K562 (cell line): ENCODE results near the gene DGCR2. TPM values are rescaled to one million over a fixed set of nuclear protein-coding genes. Genes with fewer than 3 reads are reported as not detected.

Experiments used
- FIP1L1 ChIP-seq: fragments of 200-400 bp; formaldehyde crosslinking; IDR thresholded peaks from 2 replicates; pipeline ENCODE4 v1.6.1; 2018; ENCODE audit warnings: mild to moderate bottlenecking, low read depth, low read length; ENCODE audit not compliant: poor library complexity, severe bottlenecking
- KLF16 ChIP-seq: IDR thresholded peaks from 2 replicates; pipeline ENCODE4 v1.6.1; 2016; ENCODE audit warnings: antibody characterized with exemption
- LCOR ChIP-seq: sonication (generic); formaldehyde crosslinking; IDR thresholded peaks from 2 replicates; pipeline ENCODE4 v1.8.0; 2022; ENCODE audit warnings: mild to moderate bottlenecking, missing genetic modification reagents
- MYNN ChIP-seq, 2 experiments: sonication (generic); formaldehyde crosslinking in 1 of 2; IDR thresholded peaks; 2 replicates each; pipeline versions ENCODE4 v1.5.0 to v1.6.1; 2016 to 2020; ENCODE audit warnings: antibody characterized with exemption in 1 of 2, missing genetic modification reagents in 1 of 2
- NFATC3 ChIP-seq: fragments of 450-650 bp; IDR thresholded peaks from 2 replicates; pipeline ENCODE4 v1.6.1; 2017; ENCODE audit warnings: mild to moderate bottlenecking
- RUNX1 ChIP-seq: sonication (generic); IDR thresholded peaks from 2 replicates; pipeline ENCODE4 v1.6.1; 2016; ENCODE audit warnings: antibody characterized with exemption, low read depth
- SP1 ChIP-seq: sonication (generic); formaldehyde crosslinking; IDR thresholded peaks from 2 replicates; pipeline ENCODE4 v1.8.1; 2022; ENCODE audit warnings: mild to moderate bottlenecking, missing genetic modification reagents
- STAG1 ChIP-seq: sonication (generic); formaldehyde crosslinking; IDR thresholded peaks from 2 replicates; pipeline ENCODE4 v1.5.0; 2020; ENCODE audit warnings: missing genetic modification reagents, borderline replicate concordance
- TAF9B ChIP-seq: fragments of 450-650 bp; IDR thresholded peaks from 2 replicates; pipeline ENCODE4 v1.6.1; 2018; ENCODE audit warnings: mild to moderate bottlenecking; ENCODE audit not compliant: partially characterized antibody
- TEAD2 ChIP-seq: fragments of 450-650 bp; IDR thresholded peaks from 2 replicates; pipeline ENCODE4 v1.6.1; 2016; ENCODE audit warnings: missing genetic modification characterization, control low read depth, missing compliant biosample characterization
- ZNF165 ChIP-seq: fragments of 250-450 bp; sonication (Bioruptor Pico); IDR thresholded peaks from 2 replicates; pipeline ENCODE4 v1.4.0; 2020; ENCODE audit warnings: borderline replicate concordance
- ZNF699 ChIP-seq: fragments of 250-450 bp; sonication (Bioruptor Pico); IDR thresholded peaks from 2 replicates; pipeline ENCODE4 v1.8.0; 2021; ENCODE audit warnings: mild to moderate bottlenecking, moderate library complexity; ENCODE audit not compliant: insufficient replicate concordance
- polyA plus RNA-seq, 8 experiments: library from polyadenylated mRNA; depleted of rRNA in 4 of 8; stranded (reverse) in 5 of 8; unstranded in 3 of 8; fragments of >200 nt; fragmentation: Nextera tagmentation in 2 of 8; fragmentation: Illumina TruSeq in 1 of 8; extraction: Ambion mirVana in 2 of 8; extraction: Trizol in 1 of 8; gene quantifications; 2 replicates each; pipeline versions ENCODE4 v1.2.1 to v1.2.3, GENCODE V29; 2011 to 2014; ENCODE audit warnings: inconsistent platforms in 1 of 8, missing spikeins in 1 of 8
- total RNA-seq, 7 experiments: library from RNA; depleted of rRNA in 6 of 7; stranded (reverse); fragments of >200 nt in 6 of 7; fragmentation: Illumina TruSeq in 2 of 7; extraction: Trizol in 2 of 7; gene quantifications; 2 replicates each; pipeline versions ENCODE4 v1.2.1 to v1.2.3, GENCODE V29; 2011 to 2021; ENCODE audit warnings: low replicate concordance in 1 of 7
- TF ChIP-seq, protein P1 (sequence below): fragments of 450-650 bp; IDR thresholded peaks from 2 replicates; pipeline ENCODE4 v1.6.1; 2016; ENCODE audit warnings: borderline replicate concordance
- TF ChIP-seq, protein P2 (sequence below): sonication (generic); formaldehyde crosslinking; IDR thresholded peaks from 2 replicates; pipeline ENCODE4 v1.8.1; 2022; ENCODE audit warnings: missing genetic modification reagents
- TF ChIP-seq, protein P3 (sequence below), 2 experiments: fragments of 250-450 bp in 1 of 2; fragments of 450-650 bp in 1 of 2; sonication (Bioruptor Pico) in 1 of 2; IDR thresholded peaks; 2 replicates each; pipeline versions ENCODE4 v1.6.1 to v1.8.0; 2016 to 2021; ENCODE audit warnings: mild to moderate bottlenecking in 2 of 2, moderate library complexity in 2 of 2, missing compliant biosample characterization in 1 of 2, missing genetic modification characterization in 1 of 2
- TF ChIP-seq, protein P4 (sequence below): fragments of 250-450 bp; sonication (Bioruptor Pico); IDR thresholded peaks from 2 replicates; pipeline ENCODE4 v1.8.0; 2022; ENCODE audit warnings: moderate library complexity, mild to moderate bottlenecking, inconsistent platforms

The DGCR2 gene
- total and polyA plus RNA-seq, 9 of the 15 experiments (the other 6 are each of a cell fraction or from before 2014, with no cell fraction given), result 0.69 to 101 (median 56.4) TPM

DNA sequence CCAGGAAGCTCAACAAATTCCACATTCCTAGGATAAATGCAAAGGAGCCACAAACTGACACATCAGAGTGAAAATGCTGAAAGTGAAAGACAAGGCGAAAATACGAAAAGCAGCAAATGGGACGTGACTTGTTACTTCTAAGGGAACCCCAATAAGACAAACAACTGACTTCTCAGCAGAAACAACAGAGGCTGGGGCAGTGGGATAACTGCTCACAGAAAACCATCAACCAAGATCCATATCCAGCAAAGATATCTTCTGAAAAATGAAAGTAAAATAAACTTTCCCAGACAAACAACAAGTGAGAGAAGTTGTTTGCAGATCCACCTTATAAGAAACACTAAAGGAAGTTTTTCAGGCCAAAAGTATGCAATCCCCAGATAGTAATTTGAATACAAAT is 72.1 kb downstream of the DGCR2 start (continued):
- TF ChIP-seq, protein P1, sequence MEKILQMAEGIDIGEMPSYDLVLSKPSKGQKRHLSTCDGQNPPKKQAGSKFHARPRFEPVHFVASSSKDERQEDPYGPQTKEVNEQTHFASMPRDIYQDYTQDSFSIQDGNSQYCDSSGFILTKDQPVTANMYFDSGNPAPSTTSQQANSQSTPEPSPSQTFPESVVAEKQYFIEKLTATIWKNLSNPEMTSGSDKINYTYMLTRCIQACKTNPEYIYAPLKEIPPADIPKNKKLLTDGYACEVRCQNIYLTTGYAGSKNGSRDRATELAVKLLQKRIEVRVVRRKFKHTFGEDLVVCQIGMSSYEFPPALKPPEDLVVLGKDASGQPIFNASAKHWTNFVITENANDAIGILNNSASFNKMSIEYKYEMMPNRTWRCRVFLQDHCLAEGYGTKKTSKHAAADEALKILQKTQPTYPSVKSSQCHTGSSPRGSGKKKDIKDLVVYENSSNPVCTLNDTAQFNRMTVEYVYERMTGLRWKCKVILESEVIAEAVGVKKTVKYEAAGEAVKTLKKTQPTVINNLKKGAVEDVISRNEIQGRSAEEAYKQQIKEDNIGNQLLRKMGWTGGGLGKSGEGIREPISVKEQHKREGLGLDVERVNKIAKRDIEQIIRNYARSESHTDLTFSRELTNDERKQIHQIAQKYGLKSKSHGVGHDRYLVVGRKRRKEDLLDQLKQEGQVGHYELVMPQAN, result no peak
- no peak for TF ChIP-seq NFATC3
- no peak for TF ChIP-seq TAF9B
- no peak for TF ChIP-seq RUNX1
- no peak for TF ChIP-seq MYNN (IDR thresholded peaks at IDR 0.05)
- TF ChIP-seq MYNN (CRISPR knock-in tag; IDR thresholded peaks at IDR 0.05), result no peak
- TF ChIP-seq TEAD2 (tag), result 0 out of 2 replicates have a peak, but pooled peaks have one; percentile 29
- TF ChIP-seq, protein P2, sequence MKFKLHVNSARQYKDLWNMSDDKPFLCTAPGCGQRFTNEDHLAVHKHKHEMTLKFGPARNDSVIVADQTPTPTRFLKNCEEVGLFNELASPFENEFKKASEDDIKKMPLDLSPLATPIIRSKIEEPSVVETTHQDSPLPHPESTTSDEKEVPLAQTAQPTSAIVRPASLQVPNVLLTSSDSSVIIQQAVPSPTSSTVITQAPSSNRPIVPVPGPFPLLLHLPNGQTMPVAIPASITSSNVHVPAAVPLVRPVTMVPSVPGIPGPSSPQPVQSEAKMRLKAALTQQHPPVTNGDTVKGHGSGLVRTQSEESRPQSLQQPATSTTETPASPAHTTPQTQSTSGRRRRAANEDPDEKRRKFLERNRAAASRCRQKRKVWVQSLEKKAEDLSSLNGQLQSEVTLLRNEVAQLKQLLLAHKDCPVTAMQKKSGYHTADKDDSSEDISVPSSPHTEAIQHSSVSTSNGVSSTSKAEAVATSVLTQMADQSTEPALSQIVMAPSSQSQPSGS (CRISPR knock-in tag), result peak; percentile 30; the same call in 1 of the 2 replicates
- TF ChIP-seq, protein P3, sequence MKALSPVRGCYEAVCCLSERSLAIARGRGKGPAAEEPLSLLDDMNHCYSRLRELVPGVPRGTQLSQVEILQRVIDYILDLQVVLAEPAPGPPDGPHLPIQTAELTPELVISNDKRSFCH (CRISPR knock-in tag; IDR thresholded peaks at IDR 0.05), result no peak
- TF ChIP-seq, protein P3 (tag; IDR thresholded peaks at IDR 0.05), result no peak
- no peak for TF ChIP-seq LCOR (CRISPR knock-in tag)
- TF ChIP-seq KLF16, result no peak
- TF ChIP-seq, protein P4, sequence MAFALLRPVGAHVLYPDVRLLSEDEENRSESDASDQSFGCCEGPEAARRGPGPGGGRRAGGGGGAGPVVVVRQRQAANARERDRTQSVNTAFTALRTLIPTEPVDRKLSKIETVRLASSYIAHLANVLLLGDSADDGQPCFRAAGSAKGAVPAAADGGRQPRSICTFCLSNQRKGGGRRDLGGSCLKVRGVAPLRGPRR, result 0 out of 2 replicates have a peak, but pooled peaks have one; percentile 56
- TF ChIP-seq STAG1 (CRISPR knock-in tag), result no peak
- no peak for TF ChIP-seq ZNF699
- TF ChIP-seq ZNF165 (CRISPR knock-in tag), result no peak
- no peak for TF ChIP-seq FIP1L1
- no peak for TF ChIP-seq SP1 (CRISPR knock-in tag)
